ENCODE data around the gene FITM1. TPM values are rescaled to one million over a fixed set of nuclear protein-coding genes. Genes with fewer than 3 reads are reported as not detected.

FITM1 gene
- total RNA-seq, 2 donors from 2014 or later, result 2.0 TPM; not detected in 1

- intact Hi-C loops (cut with DNase I), result no loop called here
- no peaks in the 10 kb centered on the region for H3K36me3 ChIP-seq
Observed at GRCh38 chr14:24178399-24179178, 48.1 kb downstream of the FITM1 start.

GRCh38 chr14:24179294-24179960 is 49.0 kb downstream of the FITM1 start:
- WGBS, result 83% methylated on average over 12 of the region's 14 CpGs
- Histone ChIP-seq H3K4me1 (replicated peaks) (peaks cover 3% of the 10 kb centered on the region), H3K9me3 (no peaks in the 10 kb centered on the region), H3K4me3 (no peak overlapping the region), H3K36me3 (peaks cover 0 to 8% of the 10 kb centered on the region in 2 donors), H3K27ac (peak overlapping the region; percentile 34 to 77), H3K27me3 (replicated peaks; ENCODE audit: insufficient read depth) (no peaks in the 10 kb centered on the region)
- TF ChIP-seq POLR2A (IDR thresholded peaks at IDR 0.05) (no peak), CTCF (IDR thresholded peaks at IDR 0.05) (no peak), POLR2AphosphoS5 (IDR thresholded peaks at IDR 0.05) (no peak)
- DNase-seq (ENCODE audit: low spot score), result no peak
- intact Hi-C loops (cut with DNase I), result no loop called here

More at GRCh38 chr14:24178399-24179178, 48.1 kb downstream of the FITM1 start:
- no peak for DNase-seq (ENCODE audit: low spot score)
- Histone ChIP-seq H3K4me3 (no peak overlapping the region), H3K27me3 (replicated peaks; ENCODE audit: insufficient read depth) (no peaks in the 10 kb centered on the region), H3K9me3 (no peaks in the 10 kb centered on the region), H3K27ac (no peak overlapping the region), H3K4me1 (replicated peaks) (peaks cover 3% of the 10 kb centered on the region)
- WGBS, result 77% methylated on average over 10 of the region's 12 CpGs
- no peak for TF ChIP-seq POLR2AphosphoS5 (IDR thresholded peaks at IDR 0.05)
- TF ChIP-seq CTCF (IDR thresholded peaks at IDR 0.05), result no peak
- TF ChIP-seq POLR2A (IDR thresholded peaks at IDR 0.05), result no peak

GRCh38 chr14:24179961-24180796 is 49.7 kb downstream of the FITM1 start:
- intact Hi-C loops (cut with DNase I), result no loop called here

More at GRCh38 chr14:24179961-24180796, 49.7 kb downstream of the FITM1 start:
- no peaks in the 10 kb centered on the region for H3K27me3 ChIP-seq (replicated peaks; ENCODE audit: insufficient read depth)
- DNase-seq (ENCODE audit: low spot score), result no peak
- H3K36me3 ChIP-seq, result peaks cover 0 to 13% of the 10 kb centered on the region in 2 donors
- H3K27ac ChIP-seq, result peak overlapping the region; percentile 34 to 77
- H3K9me3 ChIP-seq, result no peaks in the 10 kb centered on the region
- TF ChIP-seq POLR2AphosphoS5 (IDR thresholded peaks at IDR 0.05) (peak; percentile 68), POLR2A (IDR thresholded peaks at IDR 0.05) (no peak), CTCF (IDR thresholded peaks at IDR 0.05) (no peak)
- peaks cover 3% of the 10 kb centered on the region for H3K4me1 ChIP-seq (replicated peaks)
- H3K4me3 ChIP-seq, result no peak overlapping the region
- 63% methylated on average over 18 of the region's 18 CpGs for WGBS
